ENCODE measurements around the gene CD180. TPM values are rescaled to one million over a fixed set of nuclear protein-coding genes. Genes with fewer than 3 reads are reported as not detected.

Gene CD180
- total RNA-seq, 1 experiment from 2014 or later, result not detected

GRCh38 chr5:67147760-67148159 lies 48.8 kb downstream of the CD180 start:
- Histone ChIP-seq H3K27me3 (ENCODE audit: control insufficient read depth, insufficient read depth, low read length) (no peaks in the 10 kb centered on the region), H3K36me3 (replicated peaks; ENCODE audit: control insufficient read depth, insufficient read depth, low read length) (no peaks in the 10 kb centered on the region; the same call in none of the 2 replicates), H3K4me3 (ENCODE audit: insufficient read depth, low read depth, low read length) (no peak overlapping the region)
- DNase-seq, result no peak

GRCh38 chr5:67146981-67147380 lies 49.6 kb downstream of the CD180 start:
- Histone ChIP-seq H3K36me3 (replicated peaks; ENCODE audit: control insufficient read depth, insufficient read depth, low read length) (no peaks in the 10 kb centered on the region; the same call in none of the 2 replicates), H3K4me3 (ENCODE audit: insufficient read depth, low read depth, low read length) (no peak overlapping the region), H3K27me3 (ENCODE audit: control insufficient read depth, insufficient read depth, low read length) (no peaks in the 10 kb centered on the region)
- no peak for DNase-seq

GRCh38 chr5:67146574-67146973 lies 50.0 kb downstream of the CD180 start:
- Histone ChIP-seq H3K27me3 (ENCODE audit: control insufficient read depth, insufficient read depth, low read length) (no peaks in the 10 kb centered on the region), H3K36me3 (replicated peaks; ENCODE audit: control insufficient read depth, insufficient read depth, low read length) (no peaks in the 10 kb centered on the region; the same call in none of the 2 replicates), H3K4me3 (ENCODE audit: insufficient read depth, low read depth, low read length) (no peak overlapping the region)
- no peak for DNase-seq

GRCh38 chr5:67144183-67144639 lies 52.4 kb downstream of the CD180 start:
- Histone ChIP-seq H3K36me3 (replicated peaks; ENCODE audit: control insufficient read depth, insufficient read depth, low read length) (no peaks in the 10 kb centered on the region; the same call in none of the 2 replicates), H3K4me3 (ENCODE audit: insufficient read depth, low read depth, low read length) (no peak overlapping the region), H3K27me3 (ENCODE audit: control insufficient read depth, insufficient read depth, low read length) (no peaks in the 10 kb centered on the region)
- no peak for DNase-seq

GRCh38 chr5:67143549-67143948 lies 53.0 kb downstream of the CD180 start:
- DNase-seq, result no peak
- H3K4me3 ChIP-seq (ENCODE audit: insufficient read depth, low read depth, low read length), result no peak overlapping the region
- H3K36me3 ChIP-seq (replicated peaks; ENCODE audit: control insufficient read depth, insufficient read depth, low read length), result no peaks in the 10 kb centered on the region; the same call in none of the 2 replicates
- no peaks in the 10 kb centered on the region for H3K27me3 ChIP-seq (ENCODE audit: control insufficient read depth, insufficient read depth, low read length)

- no peak overlapping the region for H3K4me3 ChIP-seq (ENCODE audit: insufficient read depth, low read depth, low read length)
- no peaks in the 10 kb centered on the region; the same call in none of the 2 replicates for H3K36me3 ChIP-seq (replicated peaks; ENCODE audit: control insufficient read depth, insufficient read depth, low read length)
- DNase-seq, result no peak
- no peaks in the 10 kb centered on the region for H3K27me3 ChIP-seq (ENCODE audit: control insufficient read depth, insufficient read depth, low read length)
Observed at GRCh38 chr5:67142816-67143215, 53.8 kb downstream of the CD180 start.

GRCh38 chr5:67141644-67142043 lies 55.0 kb downstream of the CD180 start:
- H3K4me3 ChIP-seq (ENCODE audit: insufficient read depth, low read depth, low read length), result no peak overlapping the region
- no peak for DNase-seq
- H3K27me3 ChIP-seq (ENCODE audit: control insufficient read depth, insufficient read depth, low read length), result no peaks in the 10 kb centered on the region
- H3K36me3 ChIP-seq (replicated peaks; ENCODE audit: control insufficient read depth, insufficient read depth, low read length), result no peaks in the 10 kb centered on the region; the same call in none of the 2 replicates

- Histone ChIP-seq H3K27me3 (ENCODE audit: control insufficient read depth, insufficient read depth, low read length) (no peaks in the 10 kb centered on the region), H3K4me3 (ENCODE audit: insufficient read depth, low read depth, low read length) (no peak overlapping the region), H3K36me3 (replicated peaks; ENCODE audit: control insufficient read depth, insufficient read depth, low read length) (no peaks in the 10 kb centered on the region; the same call in none of the 2 replicates)
- DNase-seq, result no peak
Observed at GRCh38 chr5:67140413-67140812, 56.2 kb downstream of the CD180 start.

GRCh38 chr5:67139030-67139429 lies 57.6 kb downstream of the CD180 start:
- DNase-seq, result no peak
- Histone ChIP-seq H3K4me3 (ENCODE audit: insufficient read depth, low read depth, low read length) (no peak overlapping the region), H3K36me3 (replicated peaks; ENCODE audit: control insufficient read depth, insufficient read depth, low read length) (no peaks in the 10 kb centered on the region; the same call in none of the 2 replicates), H3K27me3 (ENCODE audit: control insufficient read depth, insufficient read depth, low read length) (no peaks in the 10 kb centered on the region)

- Histone ChIP-seq H3K27me3 (ENCODE audit: control insufficient read depth, insufficient read depth, low read length) (no peaks in the 10 kb centered on the region), H3K4me3 (ENCODE audit: insufficient read depth, low read depth, low read length) (no peak overlapping the region), H3K36me3 (replicated peaks; ENCODE audit: control insufficient read depth, insufficient read depth, low read length) (no peaks in the 10 kb centered on the region)
- no peak for DNase-seq
Observed at GRCh38 chr5:67135381-67135984, 61.1 kb downstream of the CD180 start.

GRCh38 chr5:67133776-67134175 lies 62.8 kb downstream of the CD180 start:
- Histone ChIP-seq H3K36me3 (replicated peaks; ENCODE audit: control insufficient read depth, insufficient read depth, low read length) (no peaks in the 10 kb centered on the region), H3K4me3 (ENCODE audit: insufficient read depth, low read depth, low read length) (no peak overlapping the region), H3K27me3 (ENCODE audit: control insufficient read depth, insufficient read depth, low read length) (no peaks in the 10 kb centered on the region)
- no peak for DNase-seq

- H3K36me3 ChIP-seq (replicated peaks; ENCODE audit: control insufficient read depth, insufficient read depth, low read length), result no peaks in the 10 kb centered on the region
- DNase-seq, result no peak
- no peak overlapping the region for H3K4me3 ChIP-seq (ENCODE audit: insufficient read depth, low read depth, low read length)
- H3K27me3 ChIP-seq (ENCODE audit: control insufficient read depth, insufficient read depth, low read length), result no peaks in the 10 kb centered on the region
Observed at GRCh38 chr5:67133217-67133616, 63.4 kb downstream of the CD180 start.

GRCh38 chr5:67129768-67130167 lies 66.8 kb downstream of the CD180 start:
- H3K27me3 ChIP-seq (ENCODE audit: control insufficient read depth, insufficient read depth, low read length), result no peaks in the 10 kb centered on the region
- DNase-seq, result no peak
- H3K36me3 ChIP-seq (replicated peaks; ENCODE audit: control insufficient read depth, insufficient read depth, low read length), result no peaks in the 10 kb centered on the region
- no peak overlapping the region for H3K4me3 ChIP-seq (ENCODE audit: insufficient read depth, low read depth, low read length)
